Measurements from ENCODE around the gene HCLS1. TPM values are rescaled to one million over a fixed set of nuclear protein-coding genes. Genes with fewer than 3 reads are reported as not detected.

Gene HCLS1
- total RNA-seq, 1 donor from 2014 or later: 216 TPM

DNA sequence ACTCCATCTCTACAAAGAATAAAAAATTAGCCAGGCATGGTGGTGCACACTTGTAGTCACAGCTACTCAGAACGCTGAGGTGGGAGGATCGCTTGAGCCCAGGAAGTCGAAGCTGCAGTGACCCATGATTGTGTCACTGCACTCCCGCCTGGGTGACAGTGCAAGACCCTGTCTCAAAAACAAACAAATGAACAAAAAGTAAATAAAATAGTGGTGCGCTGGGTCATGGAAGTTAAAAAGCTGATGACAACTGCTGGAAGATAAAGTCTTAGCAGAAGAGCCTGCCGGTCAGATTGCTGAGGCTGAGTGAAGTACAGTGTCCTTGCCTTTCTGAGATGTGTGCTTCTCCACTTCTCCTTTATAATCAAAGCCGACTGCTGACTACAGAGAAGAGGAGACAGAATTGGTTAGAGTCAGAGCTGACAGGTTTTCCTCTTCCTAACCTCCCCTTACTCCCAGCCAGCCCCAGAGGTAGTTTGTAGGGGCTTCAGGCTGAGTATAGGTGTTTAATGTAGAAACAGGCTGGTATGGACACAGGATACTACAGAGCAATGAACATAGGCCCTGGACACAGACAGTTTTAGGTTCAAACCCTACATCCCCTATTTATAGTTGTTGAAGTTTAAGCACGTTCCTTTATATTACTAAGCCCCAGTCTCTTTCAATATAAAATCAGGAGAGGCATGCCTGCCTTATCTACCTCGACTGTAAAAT is 17.9 kb downstream of the HCLS1 start:
- DNase-seq: no peak
- H3K9me3 Mint-ChIP-seq: no peaks in the 10 kb centered on the region
- peaks cover 73% of the 10 kb centered on the region for H3K36me3 Mint-ChIP-seq (ENCODE audit: low read depth)
- no peak overlapping the region for H3K4me3 Mint-ChIP-seq
- intact Hi-C loops (cut with micrococcal nuclease): no loop called here
- peaks cover 9% of the 10 kb centered on the region for H3K4me1 Mint-ChIP-seq
- no peak overlapping the region for H3K27ac Mint-ChIP-seq
- H3K27me3 Mint-ChIP-seq: no peaks in the 10 kb centered on the region

- Mint-ChIP-seq H3K27me3 (no peaks in the 10 kb centered on the region), H3K27ac (no peak overlapping the region), H3K4me1 (peaks cover 9% of the 10 kb centered on the region), H3K36me3 (ENCODE audit: low read depth) (peaks cover 84% of the 10 kb centered on the region), H3K4me3 (no peak overlapping the region), H3K9me3 (no peaks in the 10 kb centered on the region)
- intact Hi-C loops (cut with micrococcal nuclease): no loop called here
- DNase-seq: no peak
Observed at GRCh38 chr3:121641127-121641526, 19.6 kb downstream of the HCLS1 start.

DNA sequence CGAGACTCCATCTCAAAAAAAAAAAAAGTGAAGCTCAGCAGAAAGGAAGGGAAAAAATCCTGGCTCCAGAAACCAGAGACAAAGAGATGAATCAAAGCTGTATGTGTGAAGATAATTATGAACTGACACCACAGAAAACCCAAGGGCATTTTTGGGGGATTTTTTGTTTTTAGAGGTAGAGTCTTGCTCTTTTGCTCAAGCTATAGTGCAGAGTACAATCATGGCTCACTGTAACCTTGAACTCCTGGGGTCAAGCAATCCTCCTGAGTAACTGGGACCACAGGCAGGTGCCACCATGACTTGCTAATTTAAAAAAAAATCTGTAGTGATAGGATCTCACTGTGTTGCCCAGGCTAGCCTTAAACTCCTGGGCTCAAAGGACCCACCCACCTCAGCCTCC is 22.8 kb downstream of the HCLS1 start:
- Mint-ChIP-seq H3K4me3 (no peak overlapping the region), H3K9me3 (no peaks in the 10 kb centered on the region), H3K4me1 (peaks cover 9% of the 10 kb centered on the region), H3K36me3 (ENCODE audit: low read depth) (peaks cover 85% of the 10 kb centered on the region), H3K27me3 (no peaks in the 10 kb centered on the region), H3K27ac (no peak overlapping the region)
- intact Hi-C loops (cut with micrococcal nuclease): no loop called here
- DNase-seq: no peak

DNA sequence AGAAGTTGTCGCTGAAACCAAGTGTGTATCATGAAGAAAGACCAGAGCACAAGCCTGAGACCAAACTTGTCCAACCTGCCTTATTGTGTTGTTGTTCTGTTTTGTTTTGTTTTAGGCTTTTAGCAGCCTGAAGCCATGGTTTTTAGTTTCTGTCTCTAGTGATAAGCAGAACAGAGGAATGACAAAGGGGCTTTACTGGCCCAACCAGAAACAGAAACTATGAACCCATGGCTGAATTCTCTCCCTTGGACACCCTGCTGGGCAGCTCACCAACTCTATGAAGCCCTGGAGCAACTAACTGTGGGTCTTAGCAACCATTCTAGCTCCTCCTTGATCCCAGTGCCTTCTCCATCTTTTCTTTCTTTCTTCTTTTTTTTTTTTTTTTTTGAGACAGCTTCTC is 30.3 kb downstream of the HCLS1 start:
- no peak overlapping the region for H3K27ac Mint-ChIP-seq
- no peak for DNase-seq
- H3K4me1 Mint-ChIP-seq: peaks cover 2% of the 10 kb centered on the region
- no peaks in the 10 kb centered on the region for H3K9me3 Mint-ChIP-seq
- no peak overlapping the region for H3K4me3 Mint-ChIP-seq
- H3K27me3 Mint-ChIP-seq: no peaks in the 10 kb centered on the region
- intact Hi-C loops (cut with micrococcal nuclease): no loop called here
- H3K36me3 Mint-ChIP-seq (ENCODE audit: low read depth): peaks cover 60% of the 10 kb centered on the region

GRCh38 chr3:121629601-121630000 is 31.1 kb downstream of the HCLS1 start:
- Mint-ChIP-seq H3K27ac (no peak overlapping the region), H3K9me3 (no peaks in the 10 kb centered on the region), H3K27me3 (no peaks in the 10 kb centered on the region), H3K36me3 (ENCODE audit: low read depth) (peaks cover 54% of the 10 kb centered on the region), H3K4me1 (peaks cover 2% of the 10 kb centered on the region), H3K4me3 (no peak overlapping the region)
- intact Hi-C loops (cut with micrococcal nuclease): no loop called here
- no peak for DNase-seq

- intact Hi-C loops (cut with micrococcal nuclease): no loop called here
- Mint-ChIP-seq H3K36me3 (ENCODE audit: low read depth) (peaks cover 38% of the 10 kb centered on the region), H3K4me1 (peaks cover 2% of the 10 kb centered on the region), H3K9me3 (no peaks in the 10 kb centered on the region), H3K27me3 (no peaks in the 10 kb centered on the region), H3K4me3 (no peak overlapping the region), H3K27ac (no peak overlapping the region)
- DNase-seq: no peak
Observed at GRCh38 chr3:121627622-121628021, 33.1 kb downstream of the HCLS1 start.

GRCh38 chr3:121627211-121627610 is 33.5 kb downstream of the HCLS1 start:
- Mint-ChIP-seq H3K4me3 (no peak overlapping the region), H3K4me1 (peaks cover 2% of the 10 kb centered on the region), H3K27ac (no peak overlapping the region), H3K9me3 (no peaks in the 10 kb centered on the region), H3K27me3 (no peaks in the 10 kb centered on the region), H3K36me3 (ENCODE audit: low read depth) (peaks cover 35% of the 10 kb centered on the region)
- intact Hi-C loops (cut with micrococcal nuclease): no loop called here
- DNase-seq: no peak

DNA sequence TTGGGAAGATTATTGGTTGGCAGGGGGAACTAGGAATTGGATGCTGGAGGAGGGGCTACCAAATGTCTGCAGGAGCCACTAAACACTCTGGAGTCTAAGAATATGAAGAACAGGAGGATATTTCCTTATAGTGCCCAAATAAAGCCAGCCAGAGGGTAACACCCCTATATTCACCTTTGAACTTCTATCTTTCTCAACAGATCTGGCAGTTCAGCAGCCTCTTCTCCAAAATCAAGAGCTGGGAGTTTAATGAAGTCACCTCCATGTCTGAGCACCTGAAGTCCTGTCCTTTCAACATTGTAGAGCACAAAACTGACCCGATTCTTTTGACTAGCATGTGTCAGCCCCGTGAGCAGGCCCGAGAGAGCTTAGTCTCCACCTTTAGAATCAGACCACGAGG is 34.2 kb downstream of the HCLS1 start:
- Mint-ChIP-seq H3K9me3 (no peaks in the 10 kb centered on the region), H3K27me3 (peaks cover 2% of the 10 kb centered on the region), H3K27ac (no peak overlapping the region), H3K36me3 (ENCODE audit: low read depth) (peaks cover 28% of the 10 kb centered on the region), H3K4me3 (no peak overlapping the region), H3K4me1 (peaks cover 2% of the 10 kb centered on the region)
- DNase-seq: no peak
- intact Hi-C loops (cut with micrococcal nuclease): no loop called here

DNA sequence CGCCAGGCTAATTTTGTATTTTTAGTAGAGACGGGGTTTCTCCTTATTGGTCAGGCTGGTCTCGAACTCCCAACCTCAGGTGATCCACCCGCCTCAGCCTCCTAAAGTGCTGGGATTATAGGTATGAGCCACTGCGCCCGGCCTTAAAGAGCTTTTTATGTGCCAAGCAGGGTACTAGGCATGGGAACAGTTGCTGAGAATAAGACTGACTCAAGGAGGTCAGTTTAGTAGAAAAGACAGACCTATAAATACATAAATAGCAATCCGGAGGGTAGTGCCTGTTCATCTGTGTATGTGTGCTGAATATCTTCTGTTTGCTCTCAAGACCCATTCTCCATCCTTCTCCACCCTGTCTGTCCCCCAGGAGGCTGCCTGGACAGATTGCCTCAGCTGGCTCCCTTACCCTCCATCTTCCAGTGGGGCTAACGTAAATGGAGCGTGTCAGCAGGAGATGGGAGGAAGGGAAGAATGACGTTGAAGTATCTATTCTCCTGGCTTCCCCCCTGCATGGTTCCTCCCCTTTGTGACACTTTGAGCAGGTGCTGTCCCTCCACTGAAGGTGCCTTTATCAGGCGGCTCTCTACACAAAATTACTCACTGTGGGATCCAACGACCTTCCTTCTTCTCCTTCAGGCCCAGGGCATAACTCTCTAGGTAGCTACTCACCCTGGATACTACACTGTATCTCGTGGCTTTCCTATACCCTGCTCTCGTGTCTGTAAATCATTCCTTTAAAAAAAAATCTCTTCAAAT is 36.4 kb downstream of the HCLS1 start:
- H3K9me3 Mint-ChIP-seq: no peaks in the 10 kb centered on the region
- intact Hi-C loops (cut with micrococcal nuclease): no loop called here
- H3K36me3 Mint-ChIP-seq (ENCODE audit: low read depth): peaks cover 8% of the 10 kb centered on the region
- H3K27ac Mint-ChIP-seq: no peak overlapping the region
- peaks cover 10% of the 10 kb centered on the region for H3K27me3 Mint-ChIP-seq
- no peak for DNase-seq
- no peaks in the 10 kb centered on the region for H3K4me1 Mint-ChIP-seq
- no peak overlapping the region for H3K4me3 Mint-ChIP-seq

- DNase-seq: no peak
- no peak overlapping the region for H3K4me3 Mint-ChIP-seq
- H3K9me3 Mint-ChIP-seq: no peaks in the 10 kb centered on the region
- H3K4me1 Mint-ChIP-seq: no peaks in the 10 kb centered on the region
- H3K36me3 Mint-ChIP-seq (ENCODE audit: low read depth): no peaks in the 10 kb centered on the region
- H3K27ac Mint-ChIP-seq: no peak overlapping the region
- intact Hi-C loops (cut with micrococcal nuclease): no loop called here
- H3K27me3 Mint-ChIP-seq: peaks cover 12% of the 10 kb centered on the region
Observed at GRCh38 chr3:121621491-121621890, 39.2 kb downstream of the HCLS1 start.

DNA sequence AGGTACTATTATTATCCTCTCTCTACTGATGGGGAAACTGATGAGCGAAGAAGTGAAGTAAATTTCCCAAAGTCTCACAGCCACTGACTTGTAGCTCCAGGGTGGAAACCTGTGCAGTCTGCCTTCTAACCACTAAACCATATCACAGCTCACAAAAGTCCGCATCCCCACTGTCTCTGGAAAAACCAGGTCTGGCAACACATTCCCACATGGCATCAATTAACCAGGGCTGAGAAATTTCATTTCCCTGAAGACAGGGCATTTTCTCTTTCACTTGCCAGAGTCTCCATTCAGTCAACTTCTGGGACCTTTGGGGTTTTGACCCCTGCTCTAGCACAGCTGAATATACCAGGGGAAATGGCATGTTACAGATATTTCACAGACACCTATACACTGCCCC is 41.0 kb downstream of the HCLS1 start:
- intact Hi-C loops (cut with micrococcal nuclease): no loop called here
- no peaks in the 10 kb centered on the region for H3K36me3 Mint-ChIP-seq (ENCODE audit: low read depth)
- no peaks in the 10 kb centered on the region for H3K9me3 Mint-ChIP-seq
- H3K27ac Mint-ChIP-seq: no peak overlapping the region
- H3K4me1 Mint-ChIP-seq: no peaks in the 10 kb centered on the region
- DNase-seq: no peak
- no peak overlapping the region for H3K4me3 Mint-ChIP-seq
- peaks cover 12% of the 10 kb centered on the region for H3K27me3 Mint-ChIP-seq

GRCh38 chr3:121606106-121606505 is 54.6 kb downstream of the HCLS1 start:
- no peaks in the 10 kb centered on the region for H3K9me3 Mint-ChIP-seq
- H3K36me3 Mint-ChIP-seq (ENCODE audit: low read depth): no peaks in the 10 kb centered on the region
- no peaks in the 10 kb centered on the region for H3K4me1 Mint-ChIP-seq
- H3K27me3 Mint-ChIP-seq: no peaks in the 10 kb centered on the region
- no peak overlapping the region for H3K27ac Mint-ChIP-seq
- intact Hi-C loops (cut with micrococcal nuclease): no loop called here
- H3K4me3 Mint-ChIP-seq: no peak overlapping the region
- no peak for DNase-seq

- Mint-ChIP-seq H3K36me3 (ENCODE audit: low read depth) (no peaks in the 10 kb centered on the region), H3K27me3 (no peaks in the 10 kb centered on the region), H3K4me3 (no peak overlapping the region), H3K4me1 (no peaks in the 10 kb centered on the region), H3K27ac (no peak overlapping the region), H3K9me3 (no peaks in the 10 kb centered on the region)
- intact Hi-C loops (cut with micrococcal nuclease): no loop called here
- DNase-seq: no peak
Observed at GRCh38 chr3:121604759-121605158, 55.9 kb downstream of the HCLS1 start.

- Mint-ChIP-seq H3K27ac (no peak overlapping the region), H3K4me3 (no peak overlapping the region), H3K36me3 (ENCODE audit: low read depth) (no peaks in the 10 kb centered on the region), H3K27me3 (no peaks in the 10 kb centered on the region), H3K4me1 (no peaks in the 10 kb centered on the region), H3K9me3 (no peaks in the 10 kb centered on the region)
- intact Hi-C loops (cut with micrococcal nuclease): no loop called here
- DNase-seq: no peak
Observed at GRCh38 chr3:121601212-121601812, 59.4 kb downstream of the HCLS1 start.

All from activated CD4-positive, alpha-beta T cell treated with anti-CD3 and anti-CD28 coated beads, Interleukin-2, amount 10 ng/mL, durations not matched to agents 24 days and 14 days (primary cell).